ENCODE data around the gene VPS13A.

DNA sequence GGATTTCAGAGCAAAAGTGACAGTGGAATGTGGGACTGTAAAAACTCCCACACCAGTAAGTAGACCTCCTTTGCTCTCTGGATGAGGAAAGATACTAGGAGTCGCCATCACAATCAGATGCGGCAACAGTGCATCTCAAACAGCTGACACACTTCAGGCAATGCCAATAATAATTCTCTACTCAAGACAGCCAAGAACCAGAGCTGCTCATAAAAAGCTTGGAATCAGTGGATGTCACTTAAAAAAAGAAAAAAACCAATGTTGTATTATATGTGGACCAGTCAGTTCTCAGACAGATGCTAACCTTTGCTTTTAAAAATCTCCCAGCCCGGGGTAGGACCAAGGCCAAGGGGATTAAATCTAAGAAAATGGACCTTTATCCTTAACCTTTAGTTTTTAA is 285.8 kb downstream of the VPS13A start:
- TF ChIP-seq, protein P1, sequence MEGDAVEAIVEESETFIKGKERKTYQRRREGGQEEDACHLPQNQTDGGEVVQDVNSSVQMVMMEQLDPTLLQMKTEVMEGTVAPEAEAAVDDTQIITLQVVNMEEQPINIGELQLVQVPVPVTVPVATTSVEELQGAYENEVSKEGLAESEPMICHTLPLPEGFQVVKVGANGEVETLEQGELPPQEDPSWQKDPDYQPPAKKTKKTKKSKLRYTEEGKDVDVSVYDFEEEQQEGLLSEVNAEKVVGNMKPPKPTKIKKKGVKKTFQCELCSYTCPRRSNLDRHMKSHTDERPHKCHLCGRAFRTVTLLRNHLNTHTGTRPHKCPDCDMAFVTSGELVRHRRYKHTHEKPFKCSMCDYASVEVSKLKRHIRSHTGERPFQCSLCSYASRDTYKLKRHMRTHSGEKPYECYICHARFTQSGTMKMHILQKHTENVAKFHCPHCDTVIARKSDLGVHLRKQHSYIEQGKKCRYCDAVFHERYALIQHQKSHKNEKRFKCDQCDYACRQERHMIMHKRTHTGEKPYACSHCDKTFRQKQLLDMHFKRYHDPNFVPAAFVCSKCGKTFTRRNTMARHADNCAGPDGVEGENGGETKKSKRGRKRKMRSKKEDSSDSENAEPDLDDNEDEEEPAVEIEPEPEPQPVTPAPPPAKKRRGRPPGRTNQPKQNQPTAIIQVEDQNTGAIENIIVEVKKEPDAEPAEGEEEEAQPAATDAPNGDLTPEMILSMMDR (IDR thresholded peaks at IDR 0.05 in 2 of 3, conservative IDR thresholded peaks at IDR 0.05 in 1 of 3; ENCODE audit: control insufficient read depth in 2 of 3, extremely low read depth in 1 of 3, insufficient read depth in 1 of 3, low read depth in 3 of 3, low read length in 3 of 3), result no peak
- TF ChIP-seq SREBF2 (IDR thresholded peaks at IDR 0.05; ENCODE audit: low read length), result no peak
- TF ChIP-seq, protein P2, sequence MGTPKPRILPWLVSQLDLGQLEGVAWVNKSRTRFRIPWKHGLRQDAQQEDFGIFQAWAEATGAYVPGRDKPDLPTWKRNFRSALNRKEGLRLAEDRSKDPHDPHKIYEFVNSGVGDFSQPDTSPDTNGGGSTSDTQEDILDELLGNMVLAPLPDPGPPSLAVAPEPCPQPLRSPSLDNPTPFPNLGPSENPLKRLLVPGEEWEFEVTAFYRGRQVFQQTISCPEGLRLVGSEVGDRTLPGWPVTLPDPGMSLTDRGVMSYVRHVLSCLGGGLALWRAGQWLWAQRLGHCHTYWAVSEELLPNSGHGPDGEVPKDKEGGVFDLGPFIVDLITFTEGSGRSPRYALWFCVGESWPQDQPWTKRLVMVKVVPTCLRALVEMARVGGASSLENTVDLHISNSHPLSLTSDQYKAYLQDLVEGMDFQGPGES (IDR thresholded peaks at IDR 0.05), result no peak
